Measurements from ENCODE around the gene SGSH.

DNA sequence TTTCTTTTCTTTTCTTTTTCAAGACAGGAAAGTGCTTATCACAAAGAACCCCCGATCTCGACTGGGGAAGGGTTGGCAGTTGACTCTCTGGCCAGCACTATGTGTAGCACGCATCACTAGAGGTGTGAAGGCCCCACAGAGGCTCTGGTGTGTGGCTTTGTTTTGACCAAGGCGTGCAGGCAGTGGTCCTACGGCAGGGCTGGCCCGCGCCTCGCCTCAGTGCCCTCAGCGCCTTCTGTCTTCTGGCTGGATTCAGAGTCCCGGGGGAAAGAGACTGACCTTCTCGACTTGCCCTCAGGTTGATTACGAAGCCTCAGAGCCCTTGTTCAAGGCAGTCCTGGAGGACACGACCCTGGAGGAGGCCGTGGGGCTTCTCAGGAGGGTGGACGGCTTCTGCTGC is 18.7 kb downstream of the SGSH start:
- TF ChIP-seq CTCF (IDR thresholded peaks at IDR 0.05) (no peak), POLR2A (IDR thresholded peaks at IDR 0.05) (no peak)

All from uterus (tissue), 2 donors.